SK-N-SH (cell line): ENCODE data around the gene LGALS8. TPM values are rescaled to one million over a fixed set of nuclear protein-coding genes. Genes with fewer than 3 reads are reported as not detected.

ENCODE experiments used
- CTCF ChIA-PET: fragments of 300-600, 350-600 bp; formaldehyde crosslinking; extraction: SDS; loops from one replicate; lab custom pipeline; 2021; lab: Yijun Ruan, JAX
- POLR2A ChIA-PET: fragments of 350-600 bp; sonication (Branson Sonifier 250); formaldehyde crosslinking; extraction: SDS; loops from one replicate; lab custom pipeline; 2020; ENCODE audit warnings: antibody characterized with exemption, inconsistent platforms; lab: Yijun Ruan, JAX
- DNase-seq: peaks from one replicate; pipeline ENCODE4 v3.0.0; 2012
- H2AFZ ChIP-seq: fragments of 200-600 bp; sonication (generic); 2 replicates; pipeline ENCODE4 v1.8.1; 2016; ENCODE audit warnings: antibody characterized with exemption, mild to moderate bottlenecking, low read depth
- H3F3A ChIP-seq: fragments of 200-600 bp; sonication (generic); replicated peaks from 2 replicates; pipeline ENCODE3; 2016; ENCODE audit warnings: antibody characterized with exemption, mild to moderate bottlenecking; ENCODE audit not compliant: insufficient read depth
- H3K27ac ChIP-seq, 2 experiments: fragments of 200-500 bp in 1 of 2; fragments of 200-600 bp in 1 of 2; sonication (Bioruptor generic) in 1 of 2; sonication (generic), shearing (Covaris generic) in 1 of 2; 2 replicates each; pipeline versions ENCODE4 v1.5.1 to v1.6.1; 2014 to 2016; ENCODE audit warnings: low read depth in 2 of 2, inconsistent platforms in 1 of 2, low read length in 1 of 2, mild to moderate bottlenecking in 1 of 2, mixed read lengths in 1 of 2
- H3K27me3 ChIP-seq: fragments of 200-600 bp; sonication (generic), shearing (Covaris generic); 2 replicates; pipeline ENCODE4 v1.6.1; 2016; ENCODE audit warnings: mixed run types; ENCODE audit not compliant: insufficient read depth
- H3K36me3 ChIP-seq, 2 experiments: fragments of 200-500 bp in 1 of 2; fragments of 200-600 bp in 1 of 2; sonication (Bioruptor generic) in 1 of 2; sonication (generic) in 1 of 2; replicated peaks in 1 of 2; 2 replicates each; pipeline versions ENCODE3 to v1.5.1; 2014 to 2016; ENCODE audit warnings: low read length in 1 of 2, mild to moderate bottlenecking in 1 of 2; ENCODE audit not compliant: insufficient read depth in 2 of 2, control insufficient read depth in 1 of 2
- H3K4me1 ChIP-seq, 2 experiments: fragments of 200-500 bp in 1 of 2; fragments of 200-600 bp in 1 of 2; sonication (Bioruptor generic) in 1 of 2; sonication (generic), shearing (Covaris generic) in 1 of 2; 2 replicates each; pipeline versions ENCODE4 v1.5.1 to v1.6.1; 2014 to 2016; ENCODE audit warnings: low read depth in 1 of 2, low read length in 1 of 2, mixed run types in 1 of 2; ENCODE audit not compliant: insufficient read depth in 2 of 2, control insufficient read depth in 1 of 2
- H3K4me2 ChIP-seq: fragments of 200-600 bp; sonication (generic), shearing (Covaris generic); 2 replicates; pipeline ENCODE4 v1.6.1; 2017; ENCODE audit warnings: mixed run types
- H3K4me3 ChIP-seq, 2 experiments: fragments of 200-500 bp in 1 of 2; fragments of 200-600 bp in 1 of 2; sonication (Bioruptor generic) in 1 of 2; sonication (generic), shearing (Covaris generic) in 1 of 2; 2 replicates each; pipeline versions ENCODE4 v1.5.1 to v1.8.1; 2014 to 2016; ENCODE audit warnings: low read depth in 2 of 2, inconsistent platforms in 1 of 2, low read length in 1 of 2, mild to moderate bottlenecking in 1 of 2, mixed read lengths in 1 of 2, moderate library complexity in 1 of 2
- H3K79me2 ChIP-seq: fragments of 200-600 bp; sonication (generic); 2 replicates; pipeline ENCODE4 v1.8.1; 2017; ENCODE audit warnings: mild to moderate bottlenecking; ENCODE audit not compliant: insufficient read depth
- H3K9ac ChIP-seq: fragments of 200-600 bp; sonication (generic); 2 replicates; pipeline ENCODE4 v1.6.1; 2017; ENCODE audit warnings: mixed run types
- H3K9me2 ChIP-seq: fragments of 200-600 bp; sonication (generic); 2 replicates; pipeline ENCODE4 v1.6.1; 2017; ENCODE audit warnings: mixed run types
- H3K9me3 ChIP-seq: fragments of 200-600 bp; sonication (generic); 2 replicates; pipeline ENCODE4 v1.6.1; 2017; ENCODE audit warnings: mixed run types, mild to moderate bottlenecking, moderate library complexity
- H4K20me1 ChIP-seq: fragments of 200-600 bp; sonication (generic); 2 replicates; pipeline ENCODE4 v1.6.1; 2017; ENCODE audit warnings: mild to moderate bottlenecking, mixed run types; ENCODE audit not compliant: insufficient read depth
- CHD2 ChIP-seq: fragments of 150-350 bp; IDR thresholded peaks from 2 replicates; pipeline ENCODE4 v1.6.1; 2018; ENCODE audit warnings: low read length; ENCODE audit not compliant: partially characterized antibody
- ELF1 ChIP-seq: IDR thresholded peaks from 2 replicates; pipeline ENCODE4 v1.4.0; 2012
- FOXM1 ChIP-seq: IDR thresholded peaks from 2 replicates; pipeline ENCODE4 v1.4.0; 2012; ENCODE audit warnings: low read depth, mild to moderate bottlenecking
- GABPA ChIP-seq: IDR thresholded peaks from 2 replicates; pipeline ENCODE4 v1.4.0; 2012; ENCODE audit warnings: low read depth, mild to moderate bottlenecking
- MAX ChIP-seq: IDR thresholded peaks from 2 replicates; pipeline ENCODE4 v1.4.0; 2012; ENCODE audit warnings: low read depth
- MEF2A ChIP-seq: IDR thresholded peaks from 2 replicates; pipeline ENCODE4 v1.4.0; 2012; ENCODE audit warnings: low read depth, borderline replicate concordance
- MXI1 ChIP-seq: IDR thresholded peaks from 2 replicates; pipeline ENCODE4 v1.6.1; 2012; ENCODE audit warnings: mild to moderate bottlenecking, low read depth, low read length, improper control_type of control experiment
- NRF1 ChIP-seq: IDR thresholded peaks from 2 replicates; pipeline ENCODE4 v1.6.1; 2012; ENCODE audit warnings: low read depth, mild to moderate bottlenecking, low read length
- RAD21 ChIP-seq: IDR thresholded peaks from 2 replicates; pipeline ENCODE4 v1.6.1; 2012; ENCODE audit warnings: mild to moderate bottlenecking, low read length
- TAF1 ChIP-seq: IDR thresholded peaks from 2 replicates; pipeline ENCODE4 v1.6.1; 2012; ENCODE audit warnings: low read depth, mild to moderate bottlenecking, low read length, moderate library complexity, borderline replicate concordance
- USF2 ChIP-seq: fragments of 150-350 bp; IDR thresholded peaks from 2 replicates; pipeline ENCODE4 v1.6.1; 2017; ENCODE audit warnings: antibody characterized with exemption, low read length, low read depth, borderline replicate concordance
- WGBS: methylation state at CpG from one replicate; pipeline ENCODE4 v1.1.6; 2017; ENCODE audit warnings: low lambda C conversion rate; 5-methylcytosine and 5-hydroxymethylcytosine counted together
- polyA plus RNA-seq, 3 experiments: library from polyadenylated mRNA; depleted of rRNA; stranded (reverse); fragments of >200 nt; gene quantifications; 2 replicates each; pipeline ENCODE4 v1.2.3, GENCODE V29; 2012

The LGALS8 gene
- 18.9 and 30.3 TPM in 2 replicates for polyA plus RNA-seq (2012; rRNA removed)
- 18.4 and 19.8 TPM in 2 replicates for polyA plus RNA-seq (2012; cell fraction: cytosol; rRNA removed)
- polyA plus RNA-seq (2012; cell fraction: nucleus; rRNA removed), result 74.2 and 96.2 TPM in 2 replicates

- DNase-seq, result peak; percentile 93
- TF ChIP-seq CHD2 (peak; percentile 54), TAF1 (peak; percentile 50; the same call in 1 of the 2 replicates), MXI1 (peak; percentile 68; the same call in 1 of the 2 replicates), ELF1 (peak; percentile 46; the same call in 1 of the 2 replicates), NRF1 (no peak), RAD21 (no peak), USF2 (no peak), FOXM1 (no peak), GABPA (no peak; the same call in 1 of the 2 replicates), MAX (peak; percentile 58), MEF2A (no peak)
- Histone ChIP-seq H4K20me1 (no peaks in the 10 kb centered on the region), H3K27ac (peak within 1 kb of the TSS; percentile 7 to 40; a peak in 3 of 4 replicates), H3K9me2 (no peaks in the 10 kb centered on the region), H3K9ac (peak within 1 kb of the TSS; percentile 65), H3K36me3 (peaks cover 4 to 15% of the 10 kb centered on the region in 2 experiments), H3K27me3 (no peaks in the 10 kb centered on the region), H3F3A (no peaks in the 10 kb centered on the region), H3K9me3 (no peaks in the 10 kb centered on the region), H2AFZ (peak within 1 kb of the TSS; percentile 97), H3K79me2 (peaks cover 9% of the 10 kb centered on the region), H3K4me3 (peak within 1 kb of the TSS; percentile 67 to 81), H3K4me1 (peaks cover 0 to 8% of the 10 kb centered on the region in 2 experiments; a peak in 2 of 4 replicates), H3K4me2 (peak within 1 kb of the TSS; percentile 85)
- 4% methylated on average over 10 of the region's 35 CpGs for WGBS
- ChIA-PET POLR2A (interaction anchor here (0.5 kb wide), 1 partner anchor 85 kb away, joined by 3 read pairs; no protein-coding TSS in a partner anchor), CTCF (interaction anchor here (1.1 kb wide), 1 partner anchor 14 kb away, joined by 3 read pairs; no protein-coding TSS in a partner anchor)
These were observed at the start of gene LGALS8 for GRCh38 chr1:236523704-236524141. LGALS8 (plus strand) TSS chr1:236523982; CDS start chr1:236526071, 2,089 bp downstream.

DNA sequence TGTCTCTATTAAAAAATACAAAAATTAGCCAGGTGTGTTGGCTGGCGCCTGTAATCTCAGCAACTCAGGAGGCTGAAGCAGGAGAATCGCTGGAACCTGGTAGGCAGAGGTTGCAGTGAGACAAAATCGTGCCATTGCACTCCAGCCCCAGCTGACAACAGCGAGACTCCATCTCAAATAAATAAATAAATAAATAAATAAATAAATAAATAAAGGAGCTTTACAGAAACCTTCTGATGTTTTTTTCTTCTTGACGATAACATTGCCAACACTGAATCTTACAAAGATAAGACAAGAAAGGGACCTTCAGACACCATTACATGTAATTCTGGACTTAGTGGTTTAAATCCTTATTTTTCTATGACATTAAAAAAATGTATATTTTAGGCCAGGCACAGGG is 47.8 kb upstream of the LGALS8 start:
- no peak overlapping the region for H3K4me3 ChIP-seq
- H3F3A ChIP-seq, result no peaks in the 10 kb centered on the region
- H3K9ac ChIP-seq, result no peak overlapping the region
- 70% methylated on average over 5 of the region's 5 CpGs for WGBS
- H3K4me1 ChIP-seq, result peaks cover 0 to 2% of the 10 kb centered on the region in 2 experiments; a peak in 1 of 4 replicates
- TF ChIP-seq ELF1, result no peak
- no peaks in the 10 kb centered on the region for H3K9me2 ChIP-seq
- H3K9me3 ChIP-seq, result no peaks in the 10 kb centered on the region
- DNase-seq, result no peak
- no peaks in the 10 kb centered on the region for H4K20me1 ChIP-seq
- H3K36me3 ChIP-seq, result no peaks in the 10 kb centered on the region
- no peaks in the 10 kb centered on the region for H3K27me3 ChIP-seq
- no peak overlapping the region for H2AFZ ChIP-seq
- H3K79me2 ChIP-seq, result no peaks in the 10 kb centered on the region
- H3K4me2 ChIP-seq, result no peak overlapping the region
- CTCF ChIA-PET, result no interaction called here
- H3K27ac ChIP-seq, result no peak overlapping the region
- POLR2A ChIA-PET, result no interaction called here
